HG03097 (cell line): Measurements from ENCODE around the gene ZBTB24.

ENCODE experiments used
- ATAC-seq: cut with Tn5 transposase; IDR thresholded peaks from one replicate; pipeline ENCODE4 v1.9.1; 2021; ENCODE audit not compliant: unreplicated experiment, low FRiP score

Gene ZBTB24

DNA sequence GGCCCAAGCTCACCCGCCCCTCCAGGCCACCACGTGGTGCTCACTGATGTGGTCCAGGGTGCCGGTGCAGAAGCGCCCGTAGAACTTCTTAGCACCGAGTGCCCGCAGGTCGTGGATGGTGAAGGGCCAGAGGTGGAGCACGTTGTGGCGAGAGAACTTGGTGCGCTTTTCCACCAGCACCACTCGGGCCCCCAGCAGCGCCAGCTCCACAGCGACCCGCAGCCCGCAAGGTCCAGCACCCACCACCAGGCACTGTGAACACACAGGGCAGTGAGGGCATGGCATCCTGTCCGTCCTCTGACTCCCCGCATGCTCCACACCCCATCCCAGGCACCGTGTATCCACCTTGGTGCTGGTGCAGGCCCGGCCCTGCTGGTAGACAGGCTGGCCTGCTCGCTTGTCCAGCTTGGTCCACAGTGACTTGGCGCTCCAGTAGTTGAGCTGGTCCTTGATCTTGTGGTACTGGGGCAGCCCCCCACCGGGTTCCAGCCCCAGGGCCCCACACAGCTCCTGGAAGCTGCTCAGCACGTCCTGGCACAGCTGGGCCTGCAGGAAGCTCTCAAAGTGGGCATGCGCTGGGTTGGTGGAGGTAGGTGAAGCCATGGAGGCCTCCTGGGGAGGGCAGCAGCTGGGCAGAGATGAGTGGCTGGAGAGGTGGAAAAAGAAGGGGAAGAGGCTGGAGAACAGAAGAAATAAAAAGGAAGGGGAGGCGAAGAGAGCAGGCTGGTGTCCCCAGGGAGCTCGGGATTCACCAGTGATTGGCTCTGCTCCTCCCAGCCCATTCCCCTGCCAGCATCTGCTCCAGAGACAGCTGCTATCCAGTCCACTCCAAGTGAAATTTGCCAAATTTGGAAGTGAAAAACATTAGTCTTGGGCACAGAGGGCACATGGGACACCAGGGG lies 29.2 kb downstream of the ZBTB24 start:
- no peak for ATAC-seq

DNA sequence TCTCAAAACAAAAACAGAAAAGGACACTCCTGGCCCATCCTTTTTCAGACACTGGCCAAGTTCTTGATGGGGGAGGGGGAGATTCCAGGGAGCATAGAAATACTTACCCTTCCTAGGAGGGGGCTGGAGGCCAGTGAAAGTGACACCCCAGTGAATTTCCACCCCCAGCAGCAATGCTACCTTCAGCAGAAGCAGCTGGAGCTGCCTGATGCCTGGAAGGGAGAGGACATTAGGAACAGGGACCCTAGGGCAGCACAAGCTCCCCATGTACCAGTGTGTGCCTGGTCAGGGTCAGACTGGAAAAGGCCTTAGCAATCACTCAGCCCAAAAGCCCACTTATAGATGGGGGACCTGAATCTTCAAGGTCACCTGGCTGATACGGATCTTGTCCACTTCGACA lies 29.9 kb downstream of the ZBTB24 start:
- no peak for ATAC-seq

GRCh38 chr6:109452181-109452580 lies 30.8 kb downstream of the ZBTB24 start:
- ATAC-seq: no peak

GRCh38 chr6:109451376-109451775 lies 31.6 kb downstream of the ZBTB24 start:
- ATAC-seq: no peak

- ATAC-seq: no peak
Observed at GRCh38 chr6:109450801-109451200, 32.2 kb downstream of the ZBTB24 start.

- ATAC-seq: no peak
Observed at GRCh38 chr6:109449795-109450673, 33.0 kb downstream of the ZBTB24 start.

- no peak for ATAC-seq
Observed at GRCh38 chr6:109449064-109449794, 33.8 kb downstream of the ZBTB24 start.

DNA sequence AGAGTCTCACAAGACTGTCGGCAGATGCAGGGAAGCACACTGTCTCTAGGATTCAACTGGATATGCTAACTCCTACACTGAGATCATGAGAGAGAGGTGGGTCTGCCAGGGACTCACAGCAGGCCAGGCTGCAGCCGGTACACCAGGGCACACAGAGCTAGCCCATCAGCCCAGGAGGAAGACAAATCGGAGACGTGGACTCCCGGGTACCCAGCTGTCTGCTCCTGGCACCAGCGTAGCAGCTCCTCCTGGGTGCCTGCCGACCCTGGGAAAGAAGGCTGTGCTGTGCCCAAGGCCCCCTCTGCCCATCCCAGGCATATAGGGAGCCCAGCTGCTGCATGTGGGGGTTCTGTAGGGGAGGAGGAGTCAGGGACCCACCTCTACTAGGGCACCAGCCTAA lies 34.4 kb downstream of the ZBTB24 start:
- no peak for ATAC-seq

GRCh38 chr6:109447878-109448555 lies 35.0 kb downstream of the ZBTB24 start:
- ATAC-seq: no peak

- ATAC-seq: no peak
Observed at GRCh38 chr6:109447087-109447486, 35.9 kb downstream of the ZBTB24 start.

GRCh38 chr6:109446541-109446940 lies 36.5 kb downstream of the ZBTB24 start:
- ATAC-seq: no peak

GRCh38 chr6:109446072-109446471 lies 36.9 kb downstream of the ZBTB24 start:
- no peak for ATAC-seq

- no peak for ATAC-seq
Observed at GRCh38 chr6:109445382-109445781, 37.6 kb downstream of the ZBTB24 start.

- no peak for ATAC-seq
Observed at GRCh38 chr6:109443425-109443950, 39.5 kb downstream of the ZBTB24 start.

DNA sequence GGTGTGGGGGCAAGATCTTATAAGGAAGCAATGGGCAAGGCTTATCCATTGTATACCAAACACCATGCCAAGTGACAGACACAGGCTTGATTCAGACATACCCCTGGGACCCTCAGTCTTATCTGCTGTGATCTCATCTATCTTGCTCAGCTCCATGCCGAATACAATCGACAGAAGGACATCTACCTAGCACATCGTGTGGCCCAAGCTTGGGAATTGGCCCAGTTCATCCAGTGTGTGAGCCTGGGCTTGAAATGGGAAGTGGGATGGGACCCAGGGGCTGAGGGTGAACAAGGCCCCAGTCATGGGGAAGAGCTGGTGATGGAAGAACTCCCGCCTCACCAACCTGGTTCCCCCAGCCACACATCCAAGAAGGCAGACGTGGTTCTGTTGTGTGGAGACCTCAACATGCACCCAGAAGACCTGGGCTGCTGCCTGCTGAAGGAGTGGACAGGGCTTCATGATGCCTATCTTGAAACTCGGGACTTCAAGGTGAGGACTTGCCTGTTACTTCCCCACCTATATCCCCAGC lies 40.6 kb downstream of the ZBTB24 start:
- ATAC-seq: no peak

- peak; percentile 3 for ATAC-seq
Observed at GRCh38 chr6:109441069-109441816, 41.8 kb downstream of the ZBTB24 start.

DNA sequence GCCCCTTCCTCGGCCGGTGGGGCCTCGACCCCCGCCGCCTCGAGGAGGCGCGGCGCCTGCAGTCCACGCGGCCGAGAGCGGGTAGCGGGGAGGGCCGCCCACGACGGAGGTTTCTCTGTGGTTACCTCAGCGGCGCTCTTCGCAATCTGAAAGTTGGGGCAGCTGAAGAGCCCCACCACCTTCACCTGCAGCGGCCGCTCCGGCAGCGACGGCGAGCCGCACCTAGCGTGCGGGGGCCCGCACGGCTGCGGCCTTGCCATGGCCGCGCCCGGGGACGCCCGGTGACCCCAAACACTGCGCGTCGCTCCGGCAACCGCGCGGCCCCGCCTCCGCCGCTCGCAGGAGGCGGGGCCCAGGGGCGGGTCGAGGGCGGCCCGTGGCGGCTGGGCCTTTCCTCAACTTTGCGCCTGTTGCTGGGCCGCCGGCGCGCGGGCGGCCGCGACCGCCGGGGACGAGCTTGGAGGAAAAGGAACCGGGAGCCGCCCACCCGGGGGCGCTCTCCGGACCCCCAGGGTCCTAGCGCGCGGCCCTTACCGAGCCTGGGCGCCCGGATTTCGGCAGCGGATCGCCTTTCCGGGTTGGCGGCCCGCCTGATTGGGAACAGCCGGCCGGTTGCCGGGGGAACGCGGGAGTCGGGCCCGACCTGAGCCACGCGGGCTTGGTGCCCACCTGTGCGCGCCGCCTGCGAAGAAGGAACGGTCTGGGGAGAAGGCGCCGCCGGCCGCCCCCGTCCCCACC lies 42.5 kb downstream of the ZBTB24 start, which contains the start of the genes PPIL6 and SMPD2:
Gene PPIL6 (minus strand): TSS at position 298 of the 738 bp plus-strand sequence. CDS start 38 bp downstream, at position 260.
Gene SMPD2 (plus strand): TSS at position 394 of the 738 bp plus-strand sequence. CDS start 398 bp downstream, outside the sequence.
- peak; percentile 88 for ATAC-seq

GRCh38 chr6:109436041-109436440 lies 47.0 kb downstream of the ZBTB24 start:
- ATAC-seq: no peak
